GM12878 (cell line): ENCODE data around the gene CHPT1. TPM values are rescaled to one million over a fixed set of nuclear protein-coding genes. Genes with fewer than 3 reads are reported as not detected.

ENCODE experiments used
- ATAC-seq: fragments of 200-7000 bp; cut with Tn5 transposase; 3 replicates; pipeline ENCODE4 v1.9.1; 2020; ENCODE audit warnings: mild to moderate bottlenecking, moderate library complexity
- BruUV-seq: library from RNA; stranded (reverse); fragments of 400-500 nt; replicated peaks from 2 replicates; lab custom pipeline; 2021; lab: Mats Ljungman, UMichigan
- CTCF ChIA-PET: fragments of 300-600 bp; sonication (Branson Sonifier 250); formaldehyde crosslinking; extraction: SDS; loops from one replicate; lab custom pipeline; 2021; ENCODE audit warnings: inconsistent platforms; lab: Yijun Ruan, JAX
- POLR2A ChIA-PET: fragments of 350-600 bp; formaldehyde crosslinking; extraction: SDS; loops from one replicate; lab custom pipeline; 2021; ENCODE audit warnings: inconsistent platforms; lab: Charles Lee
- RAD21 ChIA-PET: fragments of 300-600 bp; sonication (Branson Sonifier 250); formaldehyde crosslinking; loops from one replicate; lab custom pipeline; 2023; ENCODE audit warnings: antibody characterized with exemption; ENCODE audit not compliant: unreplicated experiment; lab: Charles Lee
- SMC1A ChIA-PET: fragments of 300-600 bp; sonication (Branson Sonifier 250); formaldehyde crosslinking; loops from one replicate; lab custom pipeline; 2023; ENCODE audit not compliant: unreplicated experiment, uncharacterized antibody; lab: Charles Lee
- DNase-seq: peaks from one replicate; pipeline ENCODE4 v3.0.0-alpha.2; 2011; ENCODE audit warnings: low read depth, low spot score
- FAIRE-seq: peaks from 3 replicates; lab custom pipeline; 2011; peaks lifted over from hg19 to GRCh38; lab: Jason Lieb, UNC
- H2AFZ ChIP-seq: 2 replicates; pipeline ENCODE4 v1.6.0; 2011; ENCODE audit warnings: low read depth, low read length, control low read depth; ENCODE audit not compliant: control insufficient read depth
- H3K27ac ChIP-seq: 2 replicates; pipeline ENCODE4 v1.5.1; 2011; ENCODE audit warnings: control low read depth; ENCODE audit not compliant: control insufficient read depth, insufficient read depth
- H3K27me3 ChIP-seq, 2 experiments: replicated peaks in 1 of 2; 2 replicates each; pipeline versions ENCODE4 v1.6.0 to v1.6.1; 2011; ENCODE audit warnings: low read length in 1 of 2; ENCODE audit not compliant: control insufficient read depth in 2 of 2, insufficient read depth in 2 of 2
- H3K36me3 ChIP-seq, 2 experiments: 2 replicates each; pipeline ENCODE4 v1.5.1; 2011; ENCODE audit warnings: low read length in 1 of 2; ENCODE audit not compliant: control insufficient read depth in 2 of 2, insufficient read depth in 2 of 2
- H3K4me1 ChIP-seq: 2 replicates; pipeline ENCODE4 v1.6.1; 2011; ENCODE audit warnings: mild to moderate bottlenecking, low read length, moderate library complexity, mixed read lengths; ENCODE audit not compliant: control insufficient read depth, insufficient read depth
- H3K4me2 ChIP-seq: 2 replicates; pipeline ENCODE4 v1.6.0; 2011; ENCODE audit warnings: control low read depth; ENCODE audit not compliant: control insufficient read depth, insufficient read depth
- H3K4me3 ChIP-seq: fragments of 200-600 bp; sonication (generic); 2 replicates; pipeline ENCODE4 v1.5.1; 2016
- H3K79me2 ChIP-seq: 2 replicates; pipeline ENCODE4 v1.6.0; 2011; ENCODE audit warnings: low read length; ENCODE audit not compliant: control insufficient read depth, insufficient read depth
- H3K9ac ChIP-seq: 2 replicates; pipeline ENCODE4 v1.8.0; 2011; ENCODE audit warnings: low read length, control low read depth, mixed read lengths; ENCODE audit not compliant: control insufficient read depth, insufficient read depth
- H3K9me3 ChIP-seq: replicated peaks from 3 replicates; pipeline ENCODE4 v1.5.1; 2011; ENCODE audit warnings: mild to moderate bottlenecking, low read length; ENCODE audit not compliant: control insufficient read depth, insufficient read depth
- H4K20me1 ChIP-seq: 2 replicates; pipeline ENCODE4 v1.6.0; 2011; ENCODE audit not compliant: control insufficient read depth, insufficient read depth
- BMI1 ChIP-seq: fragments of 450-650 bp; IDR thresholded peaks from 2 replicates; pipeline ENCODE4 v1.6.1; 2016; ENCODE audit warnings: mild to moderate bottlenecking, moderate library complexity, borderline replicate concordance
- BRCA1 ChIP-seq: IDR thresholded peaks from 2 replicates; pipeline ENCODE4 v1.6.1; 2011; ENCODE audit warnings: low read depth, low read length, improper control_type of control experiment
- CHD4 ChIP-seq: fragments of 200-600 bp; sonication (generic); IDR thresholded peaks from 2 replicates; pipeline ENCODE4 v1.6.1; 2016; ENCODE audit warnings: mild to moderate bottlenecking
- EGR1 ChIP-seq, 2 experiments: IDR thresholded peaks; 1 replicate in 1 of 2; 2 replicates in 1 of 2; pipeline ENCODE4 v1.6.1; 2011 to 2012; ENCODE audit warnings: low read depth in 2 of 2, low read length in 2 of 2, borderline replicate concordance in 1 of 2, mild to moderate bottlenecking in 1 of 2, moderate library complexity in 1 of 2
- ETV6 ChIP-seq, 2 experiments: fragments of 450-650 bp in 1 of 2; IDR thresholded peaks in 1 of 2; conservative IDR thresholded peaks in 1 of 2; 2 replicates each; pipeline ENCODE4 v1.6.1; 2014; ENCODE audit warnings: antibody characterized with exemption in 1 of 2, borderline replicate concordance in 1 of 2, low read depth in 1 of 2, mild to moderate bottlenecking in 1 of 2, moderate library complexity in 1 of 2
- KAT2A ChIP-seq: conservative IDR thresholded peaks from 2 replicates; pipeline ENCODE4 v1.6.1; 2011; ENCODE audit warnings: low read depth, low read length; ENCODE audit not compliant: control insufficient read depth
- KDM1A ChIP-seq: fragments of 200-600 bp; sonication (generic); IDR thresholded peaks from 2 replicates; pipeline ENCODE4 v1.6.1; 2016; ENCODE audit warnings: borderline replicate concordance
- MYB ChIP-seq: fragments of 150-350 bp; IDR thresholded peaks from 2 replicates; pipeline ENCODE4 v1.6.1; 2014; ENCODE audit warnings: mild to moderate bottlenecking, low read depth, low read length, borderline replicate concordance
- MYC ChIP-seq: IDR thresholded peaks from 2 replicates; pipeline ENCODE4 v1.6.1; 2011; ENCODE audit warnings: mild to moderate bottlenecking, low read length, moderate library complexity, inconsistent platforms; ENCODE audit not compliant: insufficient read depth, insufficient replicate concordance, insufficient read length, severe bottlenecking
- NFXL1 ChIP-seq: fragments of 450-650 bp; IDR thresholded peaks from 2 replicates; pipeline ENCODE4 v1.6.1; 2017; ENCODE audit warnings: antibody characterized with exemption, mild to moderate bottlenecking, borderline replicate concordance
- NR2F1 ChIP-seq: fragments of 450-650 bp; conservative IDR thresholded peaks from 2 replicates; pipeline ENCODE4 v1.6.1; 2017; ENCODE audit warnings: mild to moderate bottlenecking
- POLR2A ChIP-seq: IDR thresholded peaks from 2 replicates; pipeline ENCODE4 v1.6.1; 2011; ENCODE audit warnings: low read depth, mild to moderate bottlenecking, low read length
- POLR2AphosphoS2 ChIP-seq: IDR thresholded peaks from 2 replicates; pipeline ENCODE4 v1.6.1; 2011; ENCODE audit warnings: low read depth, mild to moderate bottlenecking, low read length, improper control_type of control experiment, moderate library complexity
- RAD21 ChIP-seq: IDR thresholded peaks from 2 replicates; pipeline ENCODE4 v1.6.1; 2011; ENCODE audit warnings: mild to moderate bottlenecking, low read depth, low read length, moderate library complexity; ENCODE audit not compliant: insufficient read depth
- RELA ChIP-seq: fragments of 450-650 bp; IDR thresholded peaks from 2 replicates; pipeline ENCODE4 v1.8.0; 2014; ENCODE audit warnings: borderline replicate concordance; ENCODE audit not compliant: partially characterized antibody
- RFX5 ChIP-seq: IDR thresholded peaks from 2 replicates; pipeline ENCODE4 v1.6.1; 2011; ENCODE audit warnings: low read depth, low read length, improper control_type of control experiment
- STAT1 ChIP-seq: fragments of 450-650 bp; conservative IDR thresholded peaks from 2 replicates; pipeline ENCODE4 v1.6.1; 2014; ENCODE audit warnings: antibody characterized with exemption, mild to moderate bottlenecking
- SUZ12 ChIP-seq: fragments of 200-600 bp; sonication (generic); IDR thresholded peaks from one replicate; pipeline ENCODE4 v1.6.1; 2018; ENCODE audit warnings: antibody characterized with exemption, mild to moderate bottlenecking; ENCODE audit not compliant: unreplicated experiment
- TAF1 ChIP-seq: IDR thresholded peaks from 2 replicates; pipeline ENCODE4 v1.6.1; 2011; ENCODE audit warnings: mild to moderate bottlenecking, low read depth, low read length, borderline replicate concordance
- WGBS: methylation state at CpG from one replicate; pipeline ENCODE4 v1.1.6; 2016; ENCODE audit warnings: low lambda C conversion rate; ENCODE audit not compliant: insufficient replicate concordance, insufficient coverage; ENCODE audit errors: missing lambda C conversion rate; 5-methylcytosine and 5-hydroxymethylcytosine counted together
- in situ Hi-C: fragments of 300-500 bp; cut with MboI; formaldehyde crosslinking; loops from 9 replicates; pipeline ENCODE4 v1.14.3; 2018; ENCODE audit warnings: mixed read lengths
- intact Hi-C: fragments of 100-400 bp; cut with micrococcal nuclease; formaldehyde crosslinking; loops from one replicate; pipeline ENCODE4 v1.14.2; 2022; ENCODE audit not compliant: unreplicated experiment
- polyA plus RNA-seq, 11 experiments: library from polyadenylated mRNA; depleted of rRNA in 4 of 11; unstranded in 6 of 11; stranded (reverse) in 5 of 11; fragments of >200 nt; fragmentation: Nextera tagmentation in 4 of 11; fragmentation: Illumina TruSeq in 1 of 11; extraction: Ambion mirVana in 4 of 11; extraction: Trizol in 1 of 11; gene quantifications; 1 replicate in 1 of 11; 2 replicates in 10 of 11; pipeline versions ENCODE4 v1.2.1 to v1.2.3, GENCODE V29; 2011 to 2016; ENCODE audit warnings: inconsistent platforms in 2 of 11, missing spikeins in 2 of 11, low read depth in 1 of 11
- total RNA-seq, 4 experiments: library from RNA; depleted of rRNA in 3 of 4; stranded (reverse); fragments of >200 nt in 3 of 4; fragmentation: Illumina TruSeq in 1 of 4; extraction: Trizol in 1 of 4; gene quantifications; 2 replicates each; pipeline versions ENCODE4 v1.2.1 to v1.2.3, GENCODE V29; 2013 to 2021
- TF ChIP-seq, protein P1 (sequence below): fragments of 450-650 bp; formaldehyde crosslinking; IDR thresholded peaks from 2 replicates; pipeline ENCODE4 v1.5.0; 2022; ENCODE audit warnings: mild to moderate bottlenecking, missing genetic modification characterization

CHPT1 gene
- total and polyA plus RNA-seq, 10 of the 15 experiments (the other 5 are each of a cell fraction or from before 2014, with no cell fraction given), result 0.85 to 10.2 (median 3.9) TPM

DNA sequence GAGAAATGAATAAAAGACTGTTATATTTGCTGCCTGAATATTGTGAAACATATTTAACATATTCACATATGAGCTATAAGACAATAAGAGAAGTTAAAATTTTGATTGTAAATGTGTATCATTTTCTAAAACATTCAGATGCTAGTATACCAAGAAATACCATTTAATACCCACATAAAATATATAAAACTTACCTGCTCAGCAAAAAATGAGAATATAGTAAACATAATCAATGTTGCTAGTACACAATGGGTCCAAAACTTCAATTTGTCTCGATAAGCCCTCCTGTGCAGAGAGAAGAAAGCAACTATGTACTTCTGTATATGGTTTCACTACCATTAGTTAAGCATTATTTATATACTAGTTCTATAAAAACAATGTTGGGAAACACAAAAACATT is 51.5 kb downstream of the CHPT1 start:
- TF ChIP-seq BRCA1, result no peak
- no peak for TF ChIP-seq ETV6 (conservative IDR thresholded peaks at IDR 0.05 in 1 of 2, IDR thresholded peaks at IDR 0.05 in 1 of 2; ENCODE audit: borderline replicate concordance in 1 of 2, low read depth in 1 of 2)
- no peak for TF ChIP-seq POLR2AphosphoS2
- no peak for TF ChIP-seq RELA
- no peak for TF ChIP-seq STAT1
- no peak for TF ChIP-seq POLR2A
- no peak for TF ChIP-seq KAT2A
- TF ChIP-seq KDM1A, result no peak
- no peak for TF ChIP-seq MYC
- no peak for TF ChIP-seq RAD21
- no peak for TF ChIP-seq SUZ12
- TF ChIP-seq RFX5, result no peak
- no peak for TF ChIP-seq EGR1 (IDR thresholded peaks at IDR 0.05; ENCODE audit: borderline replicate concordance in 1 of 2, low read depth in 2 of 2, low read length in 2 of 2)
- no peak for TF ChIP-seq CHD4
- TF ChIP-seq NR2F1, result no peak
- TF ChIP-seq MYB, result no peak
- no peak for TF ChIP-seq TAF1
- no peak for TF ChIP-seq NFXL1
- no peak for TF ChIP-seq BMI1
- TF ChIP-seq, protein P1, sequence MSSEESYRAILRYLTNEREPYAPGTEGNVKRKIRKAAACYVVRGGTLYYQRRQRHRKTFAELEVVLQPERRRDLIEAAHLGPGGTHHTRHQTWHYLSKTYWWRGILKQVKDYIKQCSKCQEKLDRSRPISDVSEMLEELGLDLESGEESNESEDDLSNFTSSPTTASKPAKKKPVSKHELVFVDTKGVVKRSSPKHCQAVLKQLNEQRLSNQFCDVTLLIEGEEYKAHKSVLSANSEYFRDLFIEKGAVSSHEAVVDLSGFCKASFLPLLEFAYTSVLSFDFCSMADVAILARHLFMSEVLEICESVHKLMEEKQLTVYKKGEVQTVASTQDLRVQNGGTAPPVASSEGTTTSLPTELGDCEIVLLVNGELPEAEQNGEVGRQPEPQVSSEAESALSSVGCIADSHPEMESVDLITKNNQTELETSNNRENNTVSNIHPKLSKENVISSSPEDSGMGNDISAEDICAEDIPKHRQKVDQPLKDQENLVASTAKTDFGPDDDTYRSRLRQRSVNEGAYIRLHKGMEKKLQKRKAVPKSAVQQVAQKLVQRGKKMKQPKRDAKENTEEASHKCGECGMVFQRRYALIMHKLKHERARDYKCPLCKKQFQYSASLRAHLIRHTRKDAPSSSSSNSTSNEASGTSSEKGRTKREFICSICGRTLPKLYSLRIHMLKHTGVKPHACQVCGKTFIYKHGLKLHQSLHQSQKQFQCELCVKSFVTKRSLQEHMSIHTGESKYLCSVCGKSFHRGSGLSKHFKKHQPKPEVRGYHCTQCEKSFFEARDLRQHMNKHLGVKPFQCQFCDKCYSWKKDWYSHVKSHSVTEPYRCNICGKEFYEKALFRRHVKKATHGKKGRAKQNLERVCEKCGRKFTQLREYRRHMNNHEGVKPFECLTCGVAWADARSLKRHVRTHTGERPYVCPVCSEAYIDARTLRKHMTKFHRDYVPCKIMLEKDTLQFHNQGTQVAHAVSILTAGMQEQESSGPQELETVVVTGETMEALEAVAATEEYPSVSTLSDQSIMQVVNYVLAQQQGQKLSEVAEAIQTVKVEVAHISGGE (CRISPR knock-in tag), result no peak
- 100% methylated on average over 1 of the region's 1 CpG for WGBS
- Histone ChIP-seq H3K27me3 (no peaks in the 10 kb centered on the region), H2AFZ (no peak overlapping the region), H3K4me2 (no peak overlapping the region), H4K20me1 (no peaks in the 10 kb centered on the region), H3K4me3 (no peak overlapping the region), H3K36me3 (peaks cover 5 to 18% of the 10 kb centered on the region in 2 experiments), H3K27ac (no peak overlapping the region), H3K79me2 (no peaks in the 10 kb centered on the region), H3K4me1 (peaks cover 8% of the 10 kb centered on the region), H3K9ac (no peak overlapping the region), H3K9me3 (no peaks in the 10 kb centered on the region)
- FAIRE-seq (no peak), DNase-seq (no peak), ATAC-seq (no peak)
- ChIA-PET RAD21 (interaction anchor here (0.7 kb wide), 1 partner anchor 81 kb away, joined by 4 read pairs; no protein-coding TSS in a partner anchor), CTCF (interaction anchor here (2.9 kb wide), 1 partner anchor 11 kb away, joined by 16 read pairs; no protein-coding TSS in a partner anchor), POLR2A (no interaction called here), SMC1A (interaction anchor here (1.0 kb wide), 1 partner anchor 9 kb away, joined by 4 read pairs; no protein-coding TSS in a partner anchor)
- BruUV-seq, result no TSS peak
- intact Hi-C loops, result no loop called here
- in situ Hi-C loops, result no loop called here
